Adrenal gland (tissue), 5 donors: ENCODE results near the gene PIWIL1.

Source experiments
- POLR2A ChIP-seq, 2 donors: fragments of 450-650 bp; IDR thresholded peaks; one replicate each; pipeline ENCODE4 v1.6.1; 2017; ENCODE audit warnings: antibody characterized with exemption in 2 of 2, mild to moderate bottlenecking in 2 of 2, moderate library complexity in 1 of 2
- TF ChIP-seq, protein P1 (sequence below), 6 experiments: fragments of 450-650 bp in 4 of 6; fragments of 200-600 bp in 2 of 6; sonication (generic) in 1 of 6; IDR thresholded peaks; 1 replicate in 5 of 6; 2 replicates in 1 of 6; pipeline versions ENCODE4 v1.5.1 to v1.8.0; 2016 to 2021; ENCODE audit warnings: antibody characterized with exemption in 6 of 6, mild to moderate bottlenecking in 2 of 6, moderate library complexity in 1 of 6
- donor health status: DM: no; HTN: no; CAD: no.

DNA sequence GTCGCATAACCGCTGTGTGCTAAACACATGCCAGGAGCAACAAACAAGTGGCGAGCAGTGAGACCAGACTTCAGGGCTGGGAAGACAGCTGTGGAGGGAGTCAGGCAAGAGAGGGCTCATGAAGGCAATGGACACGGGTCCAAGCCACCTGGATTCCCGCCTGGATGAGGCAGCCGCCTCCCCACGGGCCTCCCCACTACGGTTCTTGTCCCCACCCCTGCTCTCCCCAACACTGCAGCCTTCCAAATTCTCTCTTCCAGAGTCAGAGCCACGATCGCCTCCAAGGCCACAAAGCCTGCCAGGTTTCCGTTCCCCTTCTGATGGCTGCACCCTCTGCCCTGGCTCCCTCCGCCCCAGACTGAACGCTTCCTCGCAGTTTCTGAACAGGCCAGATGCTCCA lies 36.1 kb upstream of the PIWIL1 start:
- TF ChIP-seq, protein P1, sequence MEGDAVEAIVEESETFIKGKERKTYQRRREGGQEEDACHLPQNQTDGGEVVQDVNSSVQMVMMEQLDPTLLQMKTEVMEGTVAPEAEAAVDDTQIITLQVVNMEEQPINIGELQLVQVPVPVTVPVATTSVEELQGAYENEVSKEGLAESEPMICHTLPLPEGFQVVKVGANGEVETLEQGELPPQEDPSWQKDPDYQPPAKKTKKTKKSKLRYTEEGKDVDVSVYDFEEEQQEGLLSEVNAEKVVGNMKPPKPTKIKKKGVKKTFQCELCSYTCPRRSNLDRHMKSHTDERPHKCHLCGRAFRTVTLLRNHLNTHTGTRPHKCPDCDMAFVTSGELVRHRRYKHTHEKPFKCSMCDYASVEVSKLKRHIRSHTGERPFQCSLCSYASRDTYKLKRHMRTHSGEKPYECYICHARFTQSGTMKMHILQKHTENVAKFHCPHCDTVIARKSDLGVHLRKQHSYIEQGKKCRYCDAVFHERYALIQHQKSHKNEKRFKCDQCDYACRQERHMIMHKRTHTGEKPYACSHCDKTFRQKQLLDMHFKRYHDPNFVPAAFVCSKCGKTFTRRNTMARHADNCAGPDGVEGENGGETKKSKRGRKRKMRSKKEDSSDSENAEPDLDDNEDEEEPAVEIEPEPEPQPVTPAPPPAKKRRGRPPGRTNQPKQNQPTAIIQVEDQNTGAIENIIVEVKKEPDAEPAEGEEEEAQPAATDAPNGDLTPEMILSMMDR (IDR thresholded peaks at IDR 0.05): no peak
- TF ChIP-seq POLR2A (IDR thresholded peaks at IDR 0.05): no peak
